SK-N-MC (cell line): ENCODE results near the gene GNRH2.

ENCODE experiments used
- EZH2 ChIP-seq: fragments of 200-600 bp; sonication (generic); IDR thresholded peaks from one replicate; pipeline ENCODE4 v1.6.1; 2017; ENCODE audit warnings: antibody characterized with exemption
- FOXP2 ChIP-seq: optimal IDR thresholded peaks from 2 replicates; pipeline ENCODE3; 2011; ENCODE audit warnings: mild to moderate bottlenecking, moderate library complexity; ENCODE audit not compliant: insufficient read depth; ENCODE audit errors: extremely low read length, control extremely low read depth
- POLR2AphosphoS5 ChIP-seq: IDR thresholded peaks from 2 replicates; pipeline ENCODE4 v1.6.1; 2012; ENCODE audit warnings: mild to moderate bottlenecking, low read depth, low read length, borderline replicate concordance

- no peak for TF ChIP-seq EZH2
- no peak for TF ChIP-seq POLR2AphosphoS5
- TF ChIP-seq FOXP2 = no peak
These were observed 29.2 kb upstream of the GNRH2 start for GRCh38 chr20:3014179-3014578.
